Aorta (tissue), 5 donors: Measurements from ENCODE around the gene NUAK1. TPM values are rescaled to one million over a fixed set of nuclear protein-coding genes. Genes with fewer than 3 reads are reported as not detected.

ENCODE experiments used
- ATAC-seq: fragments of 200-7000 bp; cut with Tn5 transposase; one replicate; pipeline ENCODE4 v1.9.1; 2022; ENCODE audit warnings: moderate library complexity; ENCODE audit not compliant: low FRiP score
- DNase-seq, 2 donors: peaks; one replicate each; pipeline ENCODE4 v3.0.0-alpha.2; 2020
- H3K27ac ChIP-seq, 2 donors: one replicate each; pipeline ENCODE4 v1.5.1; 2013; ENCODE audit warnings: low read length in 2 of 2, mild to moderate bottlenecking in 2 of 2, moderate library complexity in 2 of 2, control low read depth in 1 of 2, inconsistent platforms in 1 of 2, low read depth in 1 of 2
- H3K27me3 ChIP-seq, 2 donors: one replicate each; pipeline ENCODE4 v1.6.1; 2013; ENCODE audit warnings: control low read depth in 1 of 2, low read length in 1 of 2, mild to moderate bottlenecking in 1 of 2, moderate library complexity in 1 of 2; ENCODE audit not compliant: insufficient read depth in 2 of 2, control insufficient read depth in 1 of 2
- H3K36me3 ChIP-seq, 2 donors: one replicate each; pipeline ENCODE4 v1.6.1; 2013; ENCODE audit warnings: control low read depth in 1 of 2, low read length in 1 of 2, mild to moderate bottlenecking in 1 of 2; ENCODE audit not compliant: insufficient read depth in 2 of 2, control insufficient read depth in 1 of 2
- H3K4me1 ChIP-seq, 2 donors: one replicate each; pipeline ENCODE4 v1.6.1; 2013; ENCODE audit warnings: low read length in 2 of 2, control low read depth in 1 of 2, mild to moderate bottlenecking in 1 of 2, moderate library complexity in 1 of 2; ENCODE audit not compliant: insufficient read depth in 2 of 2, control insufficient read depth in 1 of 2
- H3K4me3 ChIP-seq, 2 donors: one replicate each; pipeline ENCODE4 v1.5.1; 2013; ENCODE audit warnings: low read length in 2 of 2, control low read depth in 1 of 2, mild to moderate bottlenecking in 1 of 2
- H3K9me3 ChIP-seq: one replicate; pipeline ENCODE4 v1.6.1; 2013; ENCODE audit warnings: mild to moderate bottlenecking, low read length; ENCODE audit not compliant: control insufficient read depth
- WGBS, 2 donors: extraction: QIAGEN DNeasy Blood & Tissue Kit; methylation state at CpG; one replicate each; pipeline ENCODE4 v1.1.7; 2013; 5-methylcytosine and 5-hydroxymethylcytosine counted together
- intact Hi-C, 2 donors: fragments of 100-400 bp; cut with DNase I; formaldehyde crosslinking; loops; one replicate each; pipeline versions ENCODE4 v1.14.2 to v1.15.0; 2022
- polyA plus RNA-seq, 2 donors: library from polyadenylated mRNA; stranded (reverse); fragments of 200-250 nt; gene quantifications; one replicate each; pipeline ENCODE4 v1.2.3, GENCODE V29; 2013
- total RNA-seq, 2 donors: library from RNA; stranded (reverse); fragmentation: NEBNext Ultra II Directional; extraction: Animal tissue kit (Norgen Biotek cat#: 25700); gene quantifications; one replicate each; pipeline ENCODE4 v1.2.1, GENCODE V29; 2021
- donor health status: healthy with polysubstance abuse.
- donor health status: Bipolar disorder and iron deficiency.
- donor health status: DM: no; HTN: no; CAD: no.
- donor health status: DM: no; HTN: no; CAD: no.
- donor health status: DM: yes; HTN: yes; CAD: no.

Gene NUAK1
- total and polyA plus RNA-seq, 4 donors: 5.3 to 37.7 (median 18.5) TPM

DNA sequence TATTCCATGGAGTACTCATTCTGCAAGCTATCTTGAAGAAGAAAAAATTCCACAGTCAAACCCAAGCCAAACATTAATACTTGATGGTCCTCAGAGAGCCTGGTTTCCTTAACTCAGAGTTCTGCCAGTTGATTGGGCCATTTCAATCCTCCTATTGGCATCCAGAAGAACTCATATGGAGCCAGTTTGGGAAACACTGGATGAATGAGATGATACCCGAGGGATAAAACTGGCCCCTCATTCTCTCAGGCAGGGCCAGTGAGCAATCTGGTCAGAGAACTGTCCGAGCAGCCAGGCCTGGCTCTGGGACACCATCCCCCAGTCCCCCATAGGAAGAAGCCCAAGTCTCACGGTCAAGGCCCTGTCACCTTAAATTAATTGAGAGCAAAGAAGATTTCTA, 48.8 kb downstream of the NUAK1 start:
- no peaks in the 10 kb centered on the region for H3K9me3 ChIP-seq
- H3K27ac ChIP-seq: peak overlapping the region; percentile 79 to 99
- WGBS, 2 donors: 55 to 63% methylated on average over 3 of the region's 3 CpGs
- no peaks in the 10 kb centered on the region for H3K36me3 ChIP-seq
- H3K4me3 ChIP-seq: no peak overlapping the region
- intact Hi-C loops: loop anchor here (5.0 to 10.0 kb wide), 5 partner anchors 47 to 345 kb away; partner anchors contain the start of gene NUAK1 (in 2 of the 2)
- ATAC-seq (peak; percentile 34), DNase-seq (no peak)
- H3K4me1 ChIP-seq: peaks cover 2 to 13% of the 10 kb centered on the region in 2 donors
- H3K27me3 ChIP-seq: no peaks in the 10 kb centered on the region

GRCh38 chr12:106088811-106089485, 49.8 kb downstream of the NUAK1 start:
- Histone ChIP-seq H3K4me1 (peaks cover 2 to 13% of the 10 kb centered on the region in 2 donors), H3K27me3 (no peaks in the 10 kb centered on the region), H3K9me3 (no peaks in the 10 kb centered on the region), H3K4me3 (no peak overlapping the region), H3K27ac (peak overlapping the region; percentile 79 to 99), H3K36me3 (no peaks in the 10 kb centered on the region)
- 6 to 8% methylated on average over 9 of the region's 9 CpGs for WGBS, 2 donors
- intact Hi-C loops: loop anchor here in 1 of 2 donors (10.0 kb wide), 3 partner anchors 144 to 344 kb away; no protein-coding TSS in a partner anchor
- ATAC-seq (peak; percentile 13), DNase-seq (no peak)

DNA sequence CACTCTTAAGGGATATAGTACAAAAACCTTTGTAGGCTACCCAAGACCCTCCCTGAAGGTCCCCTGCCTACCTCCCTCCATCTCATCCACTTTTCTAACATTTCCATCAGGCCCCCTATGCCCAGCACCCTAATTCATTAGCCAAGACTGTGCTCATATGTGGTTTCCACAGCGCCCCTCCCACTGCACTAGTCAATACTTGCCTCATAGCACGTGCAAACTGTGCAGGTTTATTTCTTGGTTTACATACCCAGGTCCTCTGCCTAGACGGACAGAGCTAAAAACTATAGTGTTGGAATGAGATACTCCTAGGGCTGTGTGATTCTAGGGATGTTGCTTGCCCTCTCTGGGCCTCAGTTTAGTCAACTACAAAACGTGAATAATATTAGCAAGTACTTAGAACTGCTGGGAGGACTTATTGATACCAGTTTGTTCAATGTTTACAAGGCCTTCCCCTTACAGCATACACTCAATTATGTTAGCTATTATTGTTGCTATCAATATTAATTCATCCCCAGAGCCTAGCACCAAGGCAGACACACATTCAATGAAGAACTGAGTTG, 50.4 kb downstream of the NUAK1 start:
- no peak for DNase-seq
- no peaks in the 10 kb centered on the region for H3K9me3 ChIP-seq
- no peak for ATAC-seq
- H3K4me3 ChIP-seq: no peak overlapping the region
- H3K27ac ChIP-seq: peak overlapping the region; percentile 79 to 99
- H3K4me1 ChIP-seq: peaks cover 2 to 13% of the 10 kb centered on the region in 2 donors
- intact Hi-C loops: loop anchor here in 1 of 2 donors (10.0 kb wide), 3 partner anchors 144 to 344 kb away; no protein-coding TSS in a partner anchor
- 72 to 75% methylated on average over 4 of the region's 4 CpGs for WGBS, 2 donors
- H3K27me3 ChIP-seq: no peaks in the 10 kb centered on the region
- H3K36me3 ChIP-seq: no peaks in the 10 kb centered on the region

DNA sequence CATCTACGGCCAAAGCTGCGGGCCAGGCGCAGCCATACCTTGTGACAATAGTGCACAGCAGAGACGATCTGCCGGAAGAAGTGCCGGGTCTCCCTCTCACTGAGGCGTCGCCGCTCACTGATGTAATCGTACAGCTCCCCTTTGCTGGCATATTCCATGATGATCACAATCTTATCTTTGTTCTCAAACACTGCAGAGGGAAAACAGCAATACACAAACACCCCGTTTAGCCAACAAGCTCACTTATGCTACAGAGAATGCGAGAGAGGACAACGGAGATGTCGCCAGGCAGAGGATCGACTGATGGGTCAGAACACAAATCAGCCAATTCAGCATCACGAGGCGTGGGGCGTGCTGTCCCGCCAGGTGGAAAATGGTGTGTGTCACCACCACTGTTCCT, 52.1 kb downstream of the NUAK1 start:
- peaks cover 5 to 9% of the 10 kb centered on the region in 2 donors for H3K4me1 ChIP-seq
- H3K27me3 ChIP-seq: no peaks in the 10 kb centered on the region
- ATAC-seq (no peak), DNase-seq (no peak)
- intact Hi-C loops: loop anchor here in 1 of 2 donors (10.0 kb wide), 3 partner anchors 142 to 342 kb away; no protein-coding TSS in a partner anchor
- 94 to 96% methylated on average over 19 of the region's 19 CpGs for WGBS, 2 donors
- H3K36me3 ChIP-seq: no peaks in the 10 kb centered on the region
- no peak overlapping the region for H3K27ac ChIP-seq
- H3K9me3 ChIP-seq: no peaks in the 10 kb centered on the region
- no peak overlapping the region for H3K4me3 ChIP-seq

GRCh38 chr12:106085213-106085612, 53.5 kb downstream of the NUAK1 start:
- H3K9me3 ChIP-seq: no peaks in the 10 kb centered on the region
- H3K36me3 ChIP-seq: no peaks in the 10 kb centered on the region
- H3K4me3 ChIP-seq: no peak overlapping the region
- peaks cover 6 to 14% of the 10 kb centered on the region in 2 donors for H3K4me1 ChIP-seq
- no peak overlapping the region for H3K27ac ChIP-seq
- no peaks in the 10 kb centered on the region for H3K27me3 ChIP-seq
- DNase-seq: no peak
- intact Hi-C loops: loop anchor here in 1 of 2 donors (10.0 kb wide), 3 partner anchors 140 to 340 kb away; no protein-coding TSS in a partner anchor
- ATAC-seq: no peak
- 74 to 76% methylated on average over 2 of the region's 2 CpGs for WGBS, 2 donors

- Histone ChIP-seq H3K4me3 (no peak overlapping the region), H3K27ac (peak overlapping the region in 1 of 2 donors; percentile 95), H3K36me3 (no peaks in the 10 kb centered on the region), H3K9me3 (no peaks in the 10 kb centered on the region), H3K4me1 (peaks cover 8 to 12% of the 10 kb centered on the region in 2 donors), H3K27me3 (no peaks in the 10 kb centered on the region)
- WGBS, 2 donors: 64 to 68% methylated on average over 3 of the region's 3 CpGs
- no peak for DNase-seq
- ATAC-seq: no peak
- intact Hi-C loops: loop anchor here (5.0 to 10.0 kb wide), 5 partner anchors 38 to 340 kb away; no protein-coding TSS in a partner anchor
These were observed 54.0 kb downstream of the NUAK1 start for GRCh38 chr12:106084759-106085158.

GRCh38 chr12:106084014-106084671, 54.6 kb downstream of the NUAK1 start:
- Histone ChIP-seq H3K4me1 (peaks cover 7 to 10% of the 10 kb centered on the region in 2 donors), H3K27me3 (no peaks in the 10 kb centered on the region), H3K9me3 (no peaks in the 10 kb centered on the region), H3K4me3 (no peak overlapping the region), H3K27ac (peak overlapping the region in 1 of 2 donors; percentile 95), H3K36me3 (no peaks in the 10 kb centered on the region)
- DNase-seq (no peak), ATAC-seq (no peak)
- intact Hi-C loops: loop anchor here (5.0 to 10.0 kb wide), 5 partner anchors 38 to 339 kb away; no protein-coding TSS in a partner anchor
- 40 to 41% methylated on average over 10 of the region's 10 CpGs for WGBS, 2 donors
